ENCODE measurements around the gene CSMD2.

GRCh38 chr1:34002810-34003209 is 162.2 kb downstream of the CSMD2 start:
- TF ChIP-seq CTCF (IDR thresholded peaks at IDR 0.05): no peak
- TF ChIP-seq POLR2A (IDR thresholded peaks at IDR 0.05): no peak
